Motor neuron (in vitro differentiated cells): ENCODE data around the gene CRB3. TPM values are rescaled to one million over a fixed set of nuclear protein-coding genes. Genes with fewer than 3 reads are reported as not detected.
A peak's percentile ranks its signal among the peaks of the same experiment; 100 is the strongest.
"Not testable (repeated sequence)": the region's sequence is repeated elsewhere in the genome, so short reads cannot be mapped to it uniquely, and the experiment has no call there.

ENCODE experiments used
- ATAC-seq, 8 experiments: fragments of 200-7000 bp; cut with Tn5 transposase; replicated peaks in 6 of 8; 2 replicates each; pipeline ENCODE4 v1.8.0; 2021; ENCODE audit warnings: mild to moderate bottlenecking in 8 of 8, moderate library complexity in 8 of 8
- H3K27ac ChIP-seq, 2 donors: fragments of 250-450 bp; sonication (Bioruptor Pico); 2 replicates each; pipeline ENCODE4 v1.9.0; 2021; ENCODE audit warnings: antibody characterized with exemption in 2 of 2, mild to moderate bottlenecking in 2 of 2, moderate library complexity in 1 of 2
- H3K4me1 ChIP-seq, 2 donors: fragments of 250-450 bp; sonication (Bioruptor Pico); replicated peaks in 1 of 2; 2 replicates each; pipeline ENCODE4 v1.6.1; 2021; ENCODE audit warnings: antibody characterized with exemption in 2 of 2, mild to moderate bottlenecking in 2 of 2, moderate library complexity in 1 of 2
- H3K4me3 ChIP-seq, 5 donors: fragments of 250-450 bp; sonication (Bioruptor Pico); 2 replicates each; pipeline ENCODE4 v1.9.0; 2021; ENCODE audit warnings: antibody characterized with exemption in 5 of 5, mild to moderate bottlenecking in 5 of 5, moderate library complexity in 4 of 5
- WGBS, 10 experiments: fragments of 450-650 bp; shearing (Covaris generic); methylation state at CpG; one replicate each; pipeline ENCODE4 v1.0.0; 2022; 5-methylcytosine and 5-hydroxymethylcytosine counted together
- in situ Hi-C, 9 experiments: fragments of 400-800 bp; cut with MboI; loops; one replicate each; pipeline ENCODE4 v1.15.0; 2021; ENCODE audit warnings: low sequenced_read_pairs in 9 of 9, low pct_unique_long_range_greater_than_20kb in 2 of 9; ENCODE audit not compliant: unreplicated experiment in 9 of 9
- total RNA-seq, 8 experiments: library from RNA; unstranded; fragments of 300-600 nt; gene quantifications; 2 replicates each; pipeline versions ENCODE4 v1.2.3 to v1.2.4, GENCODE V29; 2022

CRB3 gene
- total RNA-seq, 8 experiments from 2014 or later: 0.11 to 1.3 (median 0.46) TPM; not detected in 2

DNA sequence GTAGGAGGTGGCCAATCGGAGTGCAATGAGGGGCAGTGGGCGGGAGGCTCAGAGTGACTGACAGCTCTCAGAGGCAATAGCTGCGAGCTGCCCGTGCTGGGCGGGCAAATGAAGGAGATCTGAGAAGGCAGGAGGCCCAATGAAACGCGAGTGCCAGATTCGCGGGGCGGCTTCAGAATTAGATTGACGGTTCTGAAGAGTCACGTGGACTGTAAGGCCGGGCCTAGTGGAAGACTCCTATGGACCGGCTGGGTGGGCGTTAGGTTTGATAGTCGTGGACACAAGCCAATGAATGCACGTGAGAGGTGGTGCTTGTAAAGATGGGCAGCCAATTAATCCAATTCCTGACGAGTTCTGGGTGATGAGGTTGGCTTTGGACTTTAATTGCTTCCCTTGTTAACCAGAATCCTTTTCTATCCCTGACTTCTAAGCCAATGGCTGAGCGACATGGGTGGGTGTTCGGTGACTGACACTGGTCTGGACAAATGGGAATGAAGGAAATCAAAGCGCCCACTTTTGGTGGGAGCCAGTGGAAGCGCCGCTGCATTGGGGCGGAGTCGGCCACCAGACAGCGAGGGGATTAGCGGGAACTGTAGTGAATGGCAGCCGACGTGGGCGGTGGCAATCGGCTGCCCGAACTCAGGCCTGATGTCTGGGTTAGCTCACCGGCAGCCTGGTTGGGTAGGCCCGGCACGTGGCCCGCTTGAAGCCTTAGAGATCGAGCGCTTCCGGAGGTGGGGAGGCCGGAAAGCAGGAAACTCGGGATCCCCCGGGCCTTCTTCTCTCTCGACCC, 38.9 kb upstream of the CRB3 start:
- peak overlapping the region; percentile 85 to 91 for H3K27ac ChIP-seq
- in situ Hi-C loops: no loop called here
- H3K4me3 ChIP-seq: peak overlapping the region in 4 of 5 donors; percentile 7 to 18 (median 14)
- ATAC-seq: peak; percentile 83 to 90 (median 88)
- 0 to 23% (median 1%) methylated on average over 1 to 22 of the region's 43 CpGs for WGBS, 10 experiments
- peaks cover 11 to 16% of the 10 kb centered on the region in 2 donors for H3K4me1 ChIP-seq

DNA sequence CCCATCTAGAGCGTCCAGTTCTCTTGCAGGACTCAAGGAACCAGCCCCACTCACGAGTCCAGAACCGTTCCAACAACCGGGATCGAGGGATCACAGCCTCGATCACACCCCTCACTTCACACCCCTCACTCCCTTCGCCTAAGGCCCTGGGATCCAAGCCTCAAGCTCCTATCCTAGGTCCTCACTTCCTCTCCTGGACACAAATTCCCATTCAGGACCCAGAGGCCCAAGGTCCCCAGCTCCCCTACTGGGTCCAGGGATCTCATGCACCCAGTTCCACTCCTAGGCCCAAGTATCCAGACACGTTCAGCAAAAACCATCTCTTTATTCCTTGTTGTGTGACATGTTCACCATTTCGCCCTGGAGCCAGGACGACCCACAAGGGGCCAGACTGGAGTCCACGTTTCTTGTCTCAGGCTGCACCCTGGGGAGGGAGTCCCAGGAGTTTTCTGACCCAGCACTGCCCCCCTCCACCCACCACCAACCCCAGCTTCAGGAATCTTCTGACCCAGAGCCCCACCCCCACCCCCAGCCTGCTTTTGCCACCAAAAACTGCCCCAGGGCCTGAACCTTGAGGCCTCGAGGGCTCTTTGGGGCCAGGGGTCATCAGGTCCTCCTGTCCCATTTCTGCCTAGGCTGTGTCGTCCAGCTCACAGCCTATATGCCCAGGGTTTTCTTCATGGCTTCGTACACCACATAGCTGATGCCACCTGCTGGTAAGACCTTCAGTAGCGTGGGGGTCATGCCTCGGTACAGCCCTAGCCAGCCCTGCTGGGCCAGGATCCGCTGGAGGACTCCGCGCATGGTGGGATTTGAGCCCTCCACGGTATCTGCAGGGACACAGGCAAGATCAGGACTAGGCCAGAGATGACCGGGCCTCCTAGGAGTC, 38.1 kb upstream of the CRB3 start:
- WGBS, 10 experiments: 80 to 100% (median 94%) methylated on average over 1 to 10 of the region's 21 CpGs; no CpG with 5 or more reads in 5 of the 10 experiments
- no peak for ATAC-seq
- Histone ChIP-seq H3K4me1 (peaks cover 11 to 16% of the 10 kb centered on the region in 2 donors), H3K4me3 (peak overlapping the region in 4 of 5 donors; percentile 7 to 18 (median 14)), H3K27ac (peak overlapping the region; percentile 85 to 91)
- in situ Hi-C loops: no loop called here

DNA sequence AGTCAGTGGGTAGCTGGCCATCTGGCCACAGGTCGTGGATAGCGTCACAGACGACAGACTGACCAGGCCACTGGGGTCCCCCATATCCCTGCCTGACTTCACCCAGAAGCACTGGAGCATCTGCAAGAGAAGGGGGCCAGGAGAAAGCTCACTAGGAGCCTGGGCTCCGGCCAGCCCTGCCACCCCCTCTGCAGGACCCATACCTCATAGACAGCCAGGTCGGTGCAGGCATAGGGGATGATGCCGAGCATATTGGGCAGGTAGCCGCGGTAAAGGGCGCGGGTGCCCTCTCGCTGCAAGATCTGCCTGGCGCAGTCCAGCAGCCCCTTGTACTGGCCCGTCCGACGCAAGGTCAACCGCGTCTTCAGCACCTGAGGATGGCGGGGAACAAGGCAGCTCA, 36.9 kb upstream of the CRB3 start:
- 100% methylated on average over 1 to 5 of the region's 18 CpGs; no CpG with 5 or more reads in 7 of the 10 experiments for WGBS, 10 experiments
- Histone ChIP-seq H3K4me1 (peaks cover 11 to 16% of the 10 kb centered on the region in 2 donors), H3K4me3 (no peak overlapping the region), H3K27ac (no peak overlapping the region)
- no peak for ATAC-seq
- in situ Hi-C loops: no loop called here

DNA sequence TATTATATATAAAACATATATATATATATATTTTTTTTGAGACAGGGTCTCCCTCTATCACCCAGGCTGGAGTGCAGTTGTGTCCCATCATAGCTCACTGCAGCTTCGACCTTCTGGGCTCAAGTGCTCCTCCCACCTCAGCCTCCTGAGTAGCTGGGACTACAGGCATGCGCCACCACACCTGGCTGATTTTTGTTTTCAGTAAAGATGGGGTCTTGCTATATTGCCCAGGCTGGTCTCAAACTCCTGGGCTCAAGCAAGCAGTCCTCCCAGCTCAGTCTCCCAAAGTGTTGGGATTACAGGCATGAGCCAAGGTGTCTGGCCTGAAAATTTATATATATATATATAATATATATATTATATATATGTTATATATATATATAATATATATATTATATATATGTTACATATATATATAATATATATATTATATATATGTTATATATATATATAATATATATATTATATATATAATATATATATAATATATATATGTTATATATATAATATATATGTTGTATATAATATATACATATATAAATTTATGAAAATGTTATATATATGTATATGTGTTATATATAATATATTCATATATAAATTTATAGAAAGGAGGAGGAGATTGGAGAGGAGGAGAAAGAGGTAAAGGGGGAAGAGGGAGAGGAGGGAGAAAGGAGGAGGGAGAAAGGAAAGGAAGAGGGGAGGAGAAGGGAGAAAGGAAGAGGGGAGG, 35.2 kb upstream of the CRB3 start:
- in situ Hi-C loops, H3K27ac ChIP-seq, H3K4me3 ChIP-seq, ATAC-seq, H3K4me1 ChIP-seq: not testable (repeated sequence)
- 0 to 100% methylated on average over 1 of the region's 2 CpGs; no CpG with 5 or more reads in 8 of the 10 experiments for WGBS, 10 experiments

DNA sequence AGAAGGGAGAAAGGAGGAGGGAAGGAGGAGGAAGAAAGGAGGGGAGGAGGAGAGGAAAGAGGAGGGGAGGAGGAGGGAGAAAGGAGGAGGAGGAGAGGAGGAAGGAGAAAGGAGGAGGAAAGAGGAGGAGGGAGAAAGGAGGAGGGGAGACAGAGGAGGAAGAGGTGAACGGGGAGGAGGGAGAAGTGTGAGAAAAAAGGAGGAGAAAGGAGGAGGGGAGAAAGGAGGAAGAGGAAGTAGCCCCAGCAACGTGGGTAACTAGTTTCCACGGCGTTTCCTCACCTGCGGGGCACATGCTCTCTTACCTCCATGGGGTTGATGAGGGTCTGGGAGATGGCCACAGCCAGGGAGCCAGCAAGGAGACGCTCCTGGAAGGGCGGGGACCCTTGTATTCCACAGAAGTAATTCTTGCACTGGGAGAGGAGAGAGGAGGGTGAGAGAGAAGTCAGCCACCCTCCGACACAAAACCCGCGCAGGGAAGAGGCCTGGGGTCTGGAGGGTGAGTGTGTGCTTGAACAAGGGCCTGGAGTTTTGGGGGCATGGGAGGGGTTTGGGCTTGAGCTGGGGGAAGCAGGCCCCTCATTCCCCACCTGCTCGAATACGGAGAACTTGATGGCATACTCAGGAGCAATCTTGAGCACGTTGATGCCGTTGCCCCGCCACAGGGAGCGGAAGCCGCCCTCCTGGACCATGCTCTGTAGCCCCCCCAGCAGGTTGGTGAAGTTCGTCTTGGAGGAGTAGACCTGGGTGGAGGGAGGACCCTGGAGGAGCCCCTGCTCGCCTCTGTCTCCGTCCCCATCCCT, 34.5 kb upstream of the CRB3 start:
- Histone ChIP-seq H3K4me1 (peaks cover 6% of the 10 kb centered on the region in 2 donors), H3K27ac (no peak overlapping the region), H3K4me3 (no peak overlapping the region)
- ATAC-seq: no peak
- 4 to 60% (median 30%) methylated on average over 1 to 4 of the region's 20 CpGs; no CpG with 5 or more reads in 6 of the 10 experiments for WGBS, 10 experiments
- in situ Hi-C loops: no loop called here

DNA sequence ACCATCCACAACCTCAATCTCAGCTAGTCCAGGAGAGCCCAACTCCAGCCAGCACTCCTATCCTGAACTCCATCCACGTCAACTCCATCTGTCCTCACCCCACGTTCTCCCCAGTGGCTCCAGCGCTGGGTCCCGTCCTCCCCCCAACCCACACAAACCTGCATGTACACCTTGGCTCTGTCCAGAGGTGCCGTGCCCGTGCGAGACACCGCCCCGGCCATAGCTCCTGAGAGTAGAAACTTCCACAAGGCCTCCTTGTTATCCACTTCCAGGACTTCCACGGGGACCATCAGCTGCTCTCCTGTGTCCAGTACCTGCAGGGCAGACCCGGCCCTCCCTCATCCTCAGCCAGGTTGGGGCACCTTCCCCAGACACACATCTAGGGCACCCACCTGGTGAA, 32.2 kb upstream of the CRB3 start:
- 46 to 100% (median 90%) methylated on average over 1 to 4 of the region's 11 CpGs; no CpG with 5 or more reads in 7 of the 10 experiments for whole genome bisulfite sequencing, 10 experiments
- in situ Hi-C loops: no loop called here
- ATAC-seq: no peak
- Histone ChIP-seq H3K4me3 (no peak overlapping the region), H3K27ac (no peak overlapping the region), H3K4me1 (no peaks in the 10 kb centered on the region)

DNA sequence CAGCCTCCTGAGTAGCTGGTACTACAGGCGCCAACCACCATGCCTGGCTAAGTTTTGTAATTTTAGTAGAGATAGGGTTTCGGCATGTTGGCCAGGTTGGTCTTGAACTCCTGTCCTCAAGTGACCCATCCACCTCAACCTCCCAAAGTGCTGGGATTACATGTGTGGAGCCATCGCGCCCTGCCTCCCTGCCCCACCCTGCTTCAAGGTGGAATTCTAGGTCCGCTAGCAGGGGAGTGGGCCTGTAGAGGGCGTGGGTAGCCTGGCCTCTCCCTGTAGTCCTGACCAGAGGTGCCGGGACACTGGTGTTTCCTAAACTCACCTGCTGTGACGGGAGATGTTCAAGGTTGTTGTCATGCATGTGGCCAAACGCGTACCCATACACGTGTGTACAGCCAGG, 30.9 kb upstream of the CRB3 start:
- no peak overlapping the region for H3K4me3 ChIP-seq
- no peak for ATAC-seq
- in situ Hi-C loops: no loop called here
- H3K27ac ChIP-seq: no peak overlapping the region
- H3K4me1 ChIP-seq: no peaks in the 10 kb centered on the region
- WGBS, 10 experiments: 86 to 100% (median 97%) methylated on average over 1 to 5 of the region's 11 CpGs; no CpG with 5 or more reads in 4 of the 10 experiments

DNA sequence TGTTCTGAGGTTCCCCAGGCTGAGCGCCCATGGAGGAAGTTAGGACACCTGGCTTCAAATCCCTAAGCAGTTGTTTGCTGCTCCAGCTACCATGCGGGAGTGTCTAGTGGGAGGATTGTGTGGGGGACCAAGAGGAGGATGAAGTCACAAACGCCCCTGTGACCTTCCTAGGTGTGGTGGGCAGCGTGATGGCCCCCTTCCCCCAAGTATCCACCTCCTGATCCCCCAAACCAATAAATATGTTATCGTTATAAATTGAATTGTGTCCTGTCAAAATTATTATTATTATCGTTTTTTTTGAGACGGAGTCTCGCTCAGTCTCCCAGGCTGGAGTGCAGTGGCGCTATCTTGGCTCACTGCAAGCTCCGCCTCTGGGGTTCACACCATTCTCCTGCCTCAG, 30.4 kb upstream of the CRB3 start, which contains the start of gene SLC25A41:
Gene SLC25A41 (minus strand): TSS at position 101 of the 400 bp plus-strand sequence. CDS start 70 bp downstream, at position 31.
- in situ Hi-C loops: no loop called here
- no peak for ATAC-seq
- Histone ChIP-seq H3K27ac (no peak within 1 kb of the TSS), H3K4me1 (no peaks in the 10 kb centered on the region), H3K4me3 (no peak within 1 kb of the TSS)
- WGBS, 10 experiments: 40 to 100% (median 90%) methylated on average over 2 to 4 of the region's 10 CpGs; no CpG with 5 or more reads in 7 of the 10 experiments

DNA sequence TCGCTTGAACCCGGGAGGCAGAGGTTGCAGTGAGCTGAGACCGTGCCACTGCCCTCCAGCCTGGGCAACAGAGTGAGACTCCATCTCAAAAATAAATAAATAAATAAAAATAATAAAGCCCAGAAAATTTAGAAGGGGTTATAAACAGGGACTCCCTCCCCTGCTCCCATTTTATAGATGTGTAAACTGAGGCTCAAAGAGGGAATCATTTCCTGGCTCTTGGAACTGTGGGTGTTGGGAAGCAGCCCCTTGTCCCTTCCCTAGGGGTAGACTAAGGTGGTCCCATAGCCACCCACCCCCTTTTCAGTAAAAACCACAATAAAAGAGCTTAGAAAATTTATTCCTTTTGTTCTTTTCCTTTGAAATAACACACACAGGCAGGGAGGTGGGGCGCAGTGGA, 24.3 kb upstream of the CRB3 start:
- H3K4me1 ChIP-seq: no peaks in the 10 kb centered on the region
- 83 to 93% methylated on average over 1 to 2 of the region's 4 CpGs; no CpG with 5 or more reads in 8 of the 10 experiments for WGBS, 10 experiments
- H3K4me3 ChIP-seq: no peak overlapping the region
- ATAC-seq: no peak
- H3K27ac ChIP-seq: no peak overlapping the region
- in situ Hi-C loops: no loop called here

DNA sequence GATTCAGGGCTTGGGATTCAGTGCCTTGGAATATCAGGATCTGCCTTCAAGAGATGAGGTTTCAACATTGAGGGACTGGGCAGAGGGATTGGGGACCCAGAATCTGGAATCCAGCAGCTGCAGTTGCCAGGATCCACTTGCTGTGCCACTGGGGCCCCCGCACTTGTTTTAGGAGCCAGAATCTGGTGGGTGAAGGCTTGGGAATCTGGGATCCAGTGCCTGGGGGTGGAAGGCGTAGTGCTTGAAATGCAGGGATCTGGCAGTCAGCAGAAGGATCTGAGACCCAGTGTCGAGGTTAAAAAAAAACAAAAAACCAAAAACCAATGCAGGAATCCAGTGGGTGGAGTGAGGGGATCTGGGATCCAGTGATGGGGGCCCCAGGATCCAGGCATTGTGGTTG, 23.2 kb upstream of the CRB3 start:
- WGBS, 10 experiments: 0 to 100% (median 66%) methylated on average over 1 to 3 of the region's 3 CpGs; no CpG with 5 or more reads in 4 of the 10 experiments
- in situ Hi-C loops: no loop called here
- no peak overlapping the region for H3K4me3 ChIP-seq
- ATAC-seq: no peak
- H3K27ac ChIP-seq: no peak overlapping the region
- no peaks in the 10 kb centered on the region for H3K4me1 ChIP-seq

DNA sequence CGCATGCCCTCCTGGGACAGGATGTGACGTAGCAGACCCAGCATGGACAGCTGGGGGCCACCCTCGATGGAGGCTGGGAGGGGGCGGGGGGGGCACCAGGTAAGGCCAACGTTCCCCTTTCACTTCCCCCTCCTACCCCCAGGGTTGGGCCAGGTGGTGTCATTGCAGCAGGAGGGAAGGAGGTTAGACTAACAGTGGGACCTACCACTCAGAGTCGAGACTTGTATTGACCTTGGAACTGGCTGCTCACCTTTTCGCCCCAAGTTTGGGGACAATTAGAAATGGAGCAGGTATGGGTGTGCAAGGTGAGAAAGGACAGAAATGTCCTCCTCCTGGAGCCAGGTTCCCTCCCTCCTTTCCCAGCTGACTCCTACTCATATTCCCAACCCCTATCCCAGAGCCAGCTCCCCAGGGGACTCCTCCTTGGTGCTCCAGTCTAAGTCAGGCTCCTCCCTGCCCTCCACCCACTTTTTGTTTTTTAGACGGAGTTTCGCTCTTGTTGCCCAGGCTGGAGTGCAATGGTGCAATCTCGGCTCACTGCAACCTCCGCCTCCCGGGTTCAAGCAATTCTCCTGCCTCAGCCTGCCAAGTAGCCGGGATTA, 21.9 kb upstream of the CRB3 start:
- Histone ChIP-seq H3K4me3 (no peak overlapping the region), H3K4me1 (no peaks in the 10 kb centered on the region), H3K27ac (no peak overlapping the region)
- 67 to 89% (median 69%) methylated on average over 2 to 6 of the region's 13 CpGs; no CpG with 5 or more reads in 6 of the 10 experiments for WGBS, 10 experiments
- no peak for ATAC-seq
- in situ Hi-C loops: no loop called here

DNA sequence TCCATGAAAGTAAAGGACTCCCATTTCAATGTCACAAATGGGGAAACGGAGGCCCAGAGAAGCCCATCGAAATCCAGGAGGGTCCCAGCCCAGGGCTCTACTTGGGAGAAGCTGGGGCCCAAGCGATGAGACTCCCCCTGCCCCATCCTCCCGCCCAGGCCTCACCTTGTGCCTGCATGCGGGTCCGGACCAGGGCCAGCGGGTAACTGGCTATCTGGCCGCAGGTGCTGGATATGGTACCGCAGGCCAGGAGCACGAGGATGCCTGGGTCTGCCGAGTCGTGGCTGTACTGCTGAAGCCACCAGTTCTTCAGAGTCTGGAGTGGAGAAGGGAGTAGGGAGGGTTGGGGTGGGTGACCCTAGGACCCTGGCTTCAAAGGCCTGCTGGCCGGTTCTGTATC, 20.1 kb upstream of the CRB3 start:
- WGBS, 10 experiments: 58 to 100% (median 88%) methylated on average over 1 to 5 of the region's 13 CpGs; no CpG with 5 or more reads in 5 of the 10 experiments
- in situ Hi-C loops: no loop called here
- Histone ChIP-seq H3K4me1 (no peaks in the 10 kb centered on the region), H3K27ac (no peak overlapping the region), H3K4me3 (no peak overlapping the region)
- no peak for ATAC-seq
